Astrocyte of the spinal cord (primary cell): ENCODE measurements around the gene MSX2.
"Not testable (repeated sequence)": the region's sequence is repeated elsewhere in the genome, so short reads cannot be mapped to it uniquely, and the experiment has no call there.

Experiments used
- DNase-seq: peaks from one replicate; pipeline ENCODE4 v3.0.0; 2011; ENCODE audit warnings: low read depth, low spot score
- H3K4me3 ChIP-seq: 2 replicates; pipeline ENCODE4 v1.5.1; 2011; ENCODE audit warnings: low read depth, mild to moderate bottlenecking, low read length, moderate library complexity
- in situ Hi-C: cut with HindIII; loops from 2 replicates; pipeline ENCODE4 v1.10.0; 2017; ENCODE audit warnings: low sequenced_read_pairs
- TF ChIP-seq, protein P1 (sequence below): IDR thresholded peaks from 2 replicates; pipeline ENCODE4 v1.5.1; 2012; ENCODE audit warnings: low read depth, mild to moderate bottlenecking, low read length, inconsistent platforms

MSX2 gene

DNA sequence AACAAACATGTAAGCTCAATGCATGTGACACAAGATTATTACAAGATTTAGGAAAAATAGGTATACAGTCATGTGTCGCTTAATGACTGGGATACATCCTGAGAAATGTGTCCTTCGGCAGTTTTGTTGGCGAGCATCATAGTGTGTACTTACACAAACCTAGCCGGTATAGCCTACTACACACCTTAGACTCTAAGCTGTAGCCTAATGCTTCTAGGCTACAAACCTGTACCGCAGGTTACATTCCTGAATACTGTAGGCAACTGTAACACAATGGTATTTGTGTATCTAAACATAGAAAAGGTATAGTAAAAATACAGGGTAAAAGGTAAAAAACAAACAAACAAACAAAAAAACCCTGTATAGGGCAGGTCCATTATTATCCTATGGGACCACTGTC is 27.7 kb downstream of the MSX2 start:
- TF ChIP-seq, protein P1, sequence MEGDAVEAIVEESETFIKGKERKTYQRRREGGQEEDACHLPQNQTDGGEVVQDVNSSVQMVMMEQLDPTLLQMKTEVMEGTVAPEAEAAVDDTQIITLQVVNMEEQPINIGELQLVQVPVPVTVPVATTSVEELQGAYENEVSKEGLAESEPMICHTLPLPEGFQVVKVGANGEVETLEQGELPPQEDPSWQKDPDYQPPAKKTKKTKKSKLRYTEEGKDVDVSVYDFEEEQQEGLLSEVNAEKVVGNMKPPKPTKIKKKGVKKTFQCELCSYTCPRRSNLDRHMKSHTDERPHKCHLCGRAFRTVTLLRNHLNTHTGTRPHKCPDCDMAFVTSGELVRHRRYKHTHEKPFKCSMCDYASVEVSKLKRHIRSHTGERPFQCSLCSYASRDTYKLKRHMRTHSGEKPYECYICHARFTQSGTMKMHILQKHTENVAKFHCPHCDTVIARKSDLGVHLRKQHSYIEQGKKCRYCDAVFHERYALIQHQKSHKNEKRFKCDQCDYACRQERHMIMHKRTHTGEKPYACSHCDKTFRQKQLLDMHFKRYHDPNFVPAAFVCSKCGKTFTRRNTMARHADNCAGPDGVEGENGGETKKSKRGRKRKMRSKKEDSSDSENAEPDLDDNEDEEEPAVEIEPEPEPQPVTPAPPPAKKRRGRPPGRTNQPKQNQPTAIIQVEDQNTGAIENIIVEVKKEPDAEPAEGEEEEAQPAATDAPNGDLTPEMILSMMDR: no peak
- in situ Hi-C loops: no loop called here
- no peak for DNase-seq
- no peak overlapping the region for H3K4me3 ChIP-seq

GRCh38 chr5:174755106-174755505 is 30.7 kb downstream of the MSX2 start:
- TF ChIP-seq, protein P1: peak; percentile 38
- no peak overlapping the region for H3K4me3 ChIP-seq
- DNase-seq: peak; percentile 12
- in situ Hi-C loops: no loop called here

GRCh38 chr5:174759091-174759490 is 34.7 kb downstream of the MSX2 start:
- TF ChIP-seq, protein P1: no peak

DNA sequence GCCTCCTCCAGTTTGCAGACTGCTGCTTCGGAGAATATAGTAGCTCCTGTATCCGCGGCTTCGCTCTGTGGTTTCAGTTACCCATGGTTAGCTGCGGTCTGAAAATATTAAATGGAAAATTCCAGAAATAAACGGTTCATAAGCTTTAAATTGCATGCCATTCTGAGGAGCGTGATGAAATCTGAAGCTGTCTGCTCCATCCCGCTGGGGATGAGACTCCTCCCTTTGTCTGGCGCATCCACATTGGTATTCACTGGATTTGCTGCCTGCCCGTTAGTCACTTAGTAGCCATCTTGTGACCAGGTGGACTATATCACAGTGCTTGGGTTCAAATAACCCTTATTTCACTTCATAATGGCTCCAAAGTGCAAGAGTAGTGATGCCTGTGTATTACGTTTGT is 36.3 kb downstream of the MSX2 start:
- no peak for DNase-seq
- no peak overlapping the region for H3K4me3 ChIP-seq
- TF ChIP-seq, protein P1: no peak
- in situ Hi-C loops: no loop called here

More at GRCh38 chr5:174759091-174759490, 34.7 kb downstream of the MSX2 start:
- DNase-seq: no peak
- H3K4me3 ChIP-seq: no peak overlapping the region
- in situ Hi-C loops: no loop called here

DNA sequence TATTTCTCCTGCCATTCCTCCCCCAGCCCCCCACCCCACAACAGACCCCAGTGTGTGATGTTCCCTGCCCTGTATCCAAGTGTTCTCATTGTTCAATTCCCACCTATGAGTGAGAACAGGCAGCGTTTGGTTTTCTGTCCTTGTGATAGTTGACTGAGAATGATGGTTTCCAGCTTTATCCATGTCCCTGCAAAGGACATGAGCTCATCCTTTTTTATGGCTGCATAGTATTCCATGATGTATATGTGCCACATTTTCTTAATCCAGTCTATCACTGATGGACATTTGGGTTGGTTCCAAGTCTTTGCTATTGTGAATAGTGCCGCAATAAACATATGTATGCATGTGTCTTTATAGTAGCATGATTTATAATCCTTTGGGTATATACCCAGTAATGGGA is 37.0 kb downstream of the MSX2 start:
- DNase-seq, in situ Hi-C loops, H3K4me3 ChIP-seq: not testable (repeated sequence)

GRCh38 chr5:174764309-174764708 is 39.9 kb downstream of the MSX2 start:
- no peak for DNase-seq
- TF ChIP-seq, protein P1: no peak
- H3K4me3 ChIP-seq: no peak overlapping the region
- in situ Hi-C loops: no loop called here

DNA sequence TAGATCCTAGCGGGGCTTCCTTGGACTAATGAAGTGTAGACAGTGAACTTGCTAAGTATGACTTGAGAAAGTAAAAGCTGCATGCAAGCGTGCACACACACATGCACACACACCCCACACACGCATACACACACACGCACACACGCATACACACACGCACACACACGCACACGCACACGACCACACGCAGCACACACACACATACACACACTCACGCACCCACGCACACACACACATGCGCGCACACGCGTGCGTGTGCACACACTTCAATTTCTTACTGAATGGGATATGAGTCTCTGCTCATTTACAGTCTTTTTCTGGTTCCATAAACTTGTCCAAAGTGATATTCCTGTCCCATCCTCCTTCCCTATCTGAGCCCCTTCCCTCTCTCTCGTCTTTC is 41.2 kb downstream of the MSX2 start:
- no peak for DNase-seq
- no peak overlapping the region for H3K4me3 ChIP-seq
- in situ Hi-C loops: no loop called here
- TF ChIP-seq, protein P1: no peak
